ENCODE results near the gene DDX17.

DNA sequence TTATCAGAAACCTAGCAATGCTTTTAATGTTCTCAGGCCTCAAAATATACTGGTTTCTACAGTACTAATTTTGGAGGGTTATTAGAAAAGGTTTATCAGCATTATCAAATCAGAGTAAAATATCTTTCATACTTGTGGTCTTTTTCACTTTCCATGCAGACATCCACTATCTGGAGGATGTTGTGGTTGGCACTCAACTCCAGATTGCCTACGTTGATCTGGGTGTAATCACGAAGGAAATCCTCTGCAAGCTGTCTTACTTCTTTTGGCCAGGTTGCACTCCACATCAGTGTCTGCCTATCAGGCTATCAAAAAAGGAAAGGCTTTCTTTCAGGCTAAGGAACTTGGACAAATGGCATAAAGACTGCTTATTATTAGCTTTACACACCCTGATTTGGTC lies 11.6 kb downstream of the DDX17 start:
- TF ChIP-seq, protein P1, sequence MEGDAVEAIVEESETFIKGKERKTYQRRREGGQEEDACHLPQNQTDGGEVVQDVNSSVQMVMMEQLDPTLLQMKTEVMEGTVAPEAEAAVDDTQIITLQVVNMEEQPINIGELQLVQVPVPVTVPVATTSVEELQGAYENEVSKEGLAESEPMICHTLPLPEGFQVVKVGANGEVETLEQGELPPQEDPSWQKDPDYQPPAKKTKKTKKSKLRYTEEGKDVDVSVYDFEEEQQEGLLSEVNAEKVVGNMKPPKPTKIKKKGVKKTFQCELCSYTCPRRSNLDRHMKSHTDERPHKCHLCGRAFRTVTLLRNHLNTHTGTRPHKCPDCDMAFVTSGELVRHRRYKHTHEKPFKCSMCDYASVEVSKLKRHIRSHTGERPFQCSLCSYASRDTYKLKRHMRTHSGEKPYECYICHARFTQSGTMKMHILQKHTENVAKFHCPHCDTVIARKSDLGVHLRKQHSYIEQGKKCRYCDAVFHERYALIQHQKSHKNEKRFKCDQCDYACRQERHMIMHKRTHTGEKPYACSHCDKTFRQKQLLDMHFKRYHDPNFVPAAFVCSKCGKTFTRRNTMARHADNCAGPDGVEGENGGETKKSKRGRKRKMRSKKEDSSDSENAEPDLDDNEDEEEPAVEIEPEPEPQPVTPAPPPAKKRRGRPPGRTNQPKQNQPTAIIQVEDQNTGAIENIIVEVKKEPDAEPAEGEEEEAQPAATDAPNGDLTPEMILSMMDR (IDR thresholded peaks at IDR 0.05 in 2 of 3, conservative IDR thresholded peaks at IDR 0.05 in 1 of 3; ENCODE audit: borderline replicate concordance in 1 of 3, insufficient read depth in 1 of 3, low read depth in 2 of 3, low read length in 2 of 3), result no peak
- TF ChIP-seq EGR1 (IDR thresholded peaks at IDR 0.05; ENCODE audit: low read depth) (no peak), EZH2phosphoT487 (IDR thresholded peaks at IDR 0.05; ENCODE audit: borderline replicate concordance) (no peak), EZH2 (IDR thresholded peaks at IDR 0.05) (no peak), POLR2A (IDR thresholded peaks at IDR 0.05; ENCODE audit: borderline replicate concordance, extremely low read depth, insufficient read depth, insufficient read length) (no peak), YY1 (IDR thresholded peaks at IDR 0.05; ENCODE audit: extremely low read depth, insufficient replicate concordance, low read depth, low read length) (no peak)
- TF ChIP-seq, protein P2, sequence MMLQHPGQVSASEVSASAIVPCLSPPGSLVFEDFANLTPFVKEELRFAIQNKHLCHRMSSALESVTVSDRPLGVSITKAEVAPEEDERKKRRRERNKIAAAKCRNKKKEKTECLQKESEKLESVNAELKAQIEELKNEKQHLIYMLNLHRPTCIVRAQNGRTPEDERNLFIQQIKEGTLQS (IDR thresholded peaks at IDR 0.05), result no peak
- TF ChIP-seq, protein P3, sequence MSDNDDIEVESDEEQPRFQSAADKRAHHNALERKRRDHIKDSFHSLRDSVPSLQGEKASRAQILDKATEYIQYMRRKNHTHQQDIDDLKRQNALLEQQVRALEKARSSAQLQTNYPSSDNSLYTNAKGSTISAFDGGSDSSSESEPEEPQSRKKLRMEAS (IDR thresholded peaks at IDR 0.05), result no peak

Data from HCT116 (cell line).